ENCODE results near the gene MPL.

Gene MPL

GRCh38 chr1:43337588-43337987, at the start of gene MPL:
Gene MPL (plus strand): TSS chr1:43337818. CDS start chr1:43337849, 31 bp downstream.
- TF ChIP-seq CTCF (IDR thresholded peaks at IDR 0.05; ENCODE audit: low read depth, low read length, missing control alignments): no peak
- Histone ChIP-seq H3K36me3 (replicated peaks) (no peaks in the 10 kb centered on the region), H3K4me3 (ENCODE audit: low read depth, low read length) (no peak within 1 kb of the TSS), H3K27me3 (replicated peaks) (no peaks in the 10 kb centered on the region), H3K27ac (no peak within 1 kb of the TSS)
- in situ Hi-C loops (cut with HindIII; ENCODE audit: low pct_ligation_motif_present, low sequenced_read_pairs): no loop called here
- no peak for DNase-seq

GRCh38 chr1:43288058-43288784, 49.4 kb upstream of the MPL start:
- no peak for DNase-seq
- no peak overlapping the region for H3K4me3 ChIP-seq (ENCODE audit: low read depth, low read length)
- no peaks in the 10 kb centered on the region for H3K36me3 ChIP-seq (replicated peaks)
- TF ChIP-seq CTCF (IDR thresholded peaks at IDR 0.05; ENCODE audit: low read depth, low read length, missing control alignments): no peak
- H3K27me3 ChIP-seq (replicated peaks): no peaks in the 10 kb centered on the region
- in situ Hi-C loops (cut with HindIII; ENCODE audit: low pct_ligation_motif_present, low sequenced_read_pairs): no loop called here
- H3K27ac ChIP-seq: no peak overlapping the region

GRCh38 chr1:43288785-43289706, 48.6 kb upstream of the MPL start:
- no peak for TF ChIP-seq CTCF (IDR thresholded peaks at IDR 0.05; ENCODE audit: low read depth, low read length, missing control alignments)
- H3K27ac ChIP-seq: no peak overlapping the region
- H3K4me3 ChIP-seq (ENCODE audit: low read depth, low read length): no peak overlapping the region
- H3K27me3 ChIP-seq (replicated peaks): no peaks in the 10 kb centered on the region
- in situ Hi-C loops (cut with HindIII; ENCODE audit: low pct_ligation_motif_present, low sequenced_read_pairs): no loop called here
- no peaks in the 10 kb centered on the region for H3K36me3 ChIP-seq (replicated peaks)
- DNase-seq: no peak

- no peaks in the 10 kb centered on the region for H3K27me3 ChIP-seq (replicated peaks)
- in situ Hi-C loops (cut with HindIII; ENCODE audit: low pct_ligation_motif_present, low sequenced_read_pairs): no loop called here
- no peak for DNase-seq
Measured at GRCh38 chr1:43292216-43292615, 45.4 kb upstream of the MPL start.

GRCh38 chr1:43292679-43293078, 44.9 kb upstream of the MPL start:
- no peaks in the 10 kb centered on the region for H3K27me3 ChIP-seq (replicated peaks)
- H3K36me3 ChIP-seq (replicated peaks): no peaks in the 10 kb centered on the region
- in situ Hi-C loops (cut with HindIII; ENCODE audit: low pct_ligation_motif_present, low sequenced_read_pairs): no loop called here
- H3K4me3 ChIP-seq (ENCODE audit: low read depth, low read length): no peak overlapping the region
- H3K27ac ChIP-seq: no peak overlapping the region
- DNase-seq: no peak
- no peak for TF ChIP-seq CTCF (IDR thresholded peaks at IDR 0.05; ENCODE audit: low read depth, low read length, missing control alignments)

More at GRCh38 chr1:43292216-43292615, 45.4 kb upstream of the MPL start:
- no peak for TF ChIP-seq CTCF (IDR thresholded peaks at IDR 0.05; ENCODE audit: low read depth, low read length, missing control alignments)
- no peak overlapping the region for H3K27ac ChIP-seq
- H3K4me3 ChIP-seq (ENCODE audit: low read depth, low read length): no peak overlapping the region
- no peaks in the 10 kb centered on the region for H3K36me3 ChIP-seq (replicated peaks)

Data from brain microvascular endothelial cell (primary cell).